SK-N-MC (cell line): ENCODE data around the gene KCNJ1.

ENCODE experiments used
- EZH2 ChIP-seq: fragments of 200-600 bp; sonication (generic); IDR thresholded peaks from one replicate; pipeline ENCODE4 v1.6.1; 2017; ENCODE audit warnings: antibody characterized with exemption
- FOXP2 ChIP-seq: optimal IDR thresholded peaks from 2 replicates; pipeline ENCODE3; 2011; ENCODE audit warnings: mild to moderate bottlenecking, moderate library complexity; ENCODE audit not compliant: insufficient read depth; ENCODE audit errors: extremely low read length, control extremely low read depth
- POLR2AphosphoS5 ChIP-seq: IDR thresholded peaks from 2 replicates; pipeline ENCODE4 v1.6.1; 2012; ENCODE audit warnings: mild to moderate bottlenecking, low read depth, low read length, borderline replicate concordance

DNA sequence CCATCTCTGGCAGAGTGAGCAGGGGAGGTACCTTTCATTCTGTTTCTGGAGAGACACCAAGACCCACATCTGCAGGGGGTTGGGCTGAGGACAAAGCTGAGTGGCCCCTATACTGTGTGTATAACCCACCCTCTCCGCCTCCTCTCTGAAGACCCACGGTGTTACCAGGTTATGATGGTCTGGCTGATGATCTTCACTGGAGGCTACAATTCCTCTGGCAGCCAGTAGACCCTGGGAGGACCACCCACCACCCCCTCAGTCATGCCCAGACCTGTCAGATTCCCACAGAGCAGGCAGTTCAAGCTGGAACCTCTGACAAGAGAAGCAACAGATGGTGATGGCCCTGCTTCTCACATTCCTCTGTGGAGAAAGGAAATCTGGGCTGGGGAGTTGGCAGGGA is 11.4 kb upstream of the KCNJ1 start:
- TF ChIP-seq POLR2AphosphoS5, result no peak
- no peak for TF ChIP-seq EZH2
- no peak for TF ChIP-seq FOXP2
